HepG2 (cell line): ENCODE results near the gene RBCK1. TPM values are rescaled to one million over a fixed set of nuclear protein-coding genes. Genes with fewer than 3 reads are reported as not detected.

Experiments
- AGO2 ChIP-seq: fragments of 200-400 bp; formaldehyde crosslinking; optimal IDR thresholded peaks from 2 replicates; pipeline ENCODE3; 2017; ENCODE audit warnings: mild to moderate bottlenecking, low read depth, low read length, moderate library complexity
- CHD4 ChIP-seq: fragments of 200-600 bp; sonication (generic); IDR thresholded peaks from 2 replicates; pipeline ENCODE4 v1.7.0; 2017; ENCODE audit warnings: mild to moderate bottlenecking, low read length, borderline replicate concordance
- FOXC1 ChIP-seq: sonication (generic); formaldehyde crosslinking; IDR thresholded peaks from 2 replicates; pipeline ENCODE4 v1.8.0; 2022; ENCODE audit warnings: mild to moderate bottlenecking, missing genetic modification reagents, borderline replicate concordance
- GTF3A ChIP-seq: sonication (generic); formaldehyde crosslinking; conservative IDR thresholded peaks from 2 replicates; pipeline ENCODE4 v1.4.0; 2020; ENCODE audit warnings: mild to moderate bottlenecking, missing genetic modification reagents
- MIXL1 ChIP-seq: IDR thresholded peaks from 2 replicates; pipeline ENCODE4 v1.6.1; 2016
- MXD3 ChIP-seq: IDR thresholded peaks from 2 replicates; pipeline ENCODE4 v1.6.1; 2016; ENCODE audit warnings: mild to moderate bottlenecking, missing biosample characterization, missing genetic modification reagents
- POLR2G ChIP-seq: fragments of 200-400 bp; formaldehyde crosslinking; IDR thresholded peaks from 2 replicates; pipeline ENCODE4 v1.6.1; 2018; ENCODE audit warnings: mild to moderate bottlenecking, low read depth, low read length, moderate library complexity
- PPARG ChIP-seq: conservative IDR thresholded peaks from 2 replicates; pipeline ENCODE4 v1.6.1; 2016; ENCODE audit warnings: missing biosample characterization, missing genetic modification reagents
- SOX6 ChIP-seq, 2 experiments: fragments of 450-650 bp in 1 of 2; sonication (generic) in 1 of 2; formaldehyde crosslinking in 1 of 2; IDR thresholded peaks; 2 replicates each; pipeline versions ENCODE4 v1.4.0 to v1.6.1; 2017 to 2020; ENCODE audit warnings: antibody characterized with exemption in 1 of 2, mild to moderate bottlenecking in 1 of 2, missing genetic modification reagents in 1 of 2
- ZBTB25 ChIP-seq: IDR thresholded peaks from 2 replicates; pipeline ENCODE4 v1.6.1; 2018; ENCODE audit warnings: missing genetic modification reagents
- ZFP91 ChIP-seq: sonication (generic); formaldehyde crosslinking; IDR thresholded peaks from 2 replicates; pipeline ENCODE4 v1.9.0; 2022; ENCODE audit warnings: missing genetic modification reagents, mild to moderate bottlenecking, borderline replicate concordance
- ZKSCAN1 ChIP-seq: fragments of 150-350 bp; IDR thresholded peaks from 2 replicates; pipeline ENCODE4 v1.6.1; 2014; ENCODE audit warnings: low read length
- ZNF207 ChIP-seq: fragments of 450-650 bp; IDR thresholded peaks from 2 replicates; pipeline ENCODE4 v1.6.1; 2016; ENCODE audit warnings: antibody characterized with exemption, borderline replicate concordance
- ZNF276 ChIP-seq: sonication (generic); formaldehyde crosslinking; IDR thresholded peaks from 2 replicates; pipeline ENCODE4 v1.4.0; 2020; ENCODE audit warnings: mild to moderate bottlenecking, low read depth, missing genetic modification reagents
- ZNF280B ChIP-seq: sonication (generic); formaldehyde crosslinking; IDR thresholded peaks from 2 replicates; pipeline ENCODE4 v1.5.0; 2020; ENCODE audit warnings: missing genetic modification reagents, mild to moderate bottlenecking, borderline replicate concordance
- ZNF33B ChIP-seq: sonication (generic); formaldehyde crosslinking; IDR thresholded peaks from 2 replicates; pipeline ENCODE4 v1.5.1; 2020; ENCODE audit warnings: mild to moderate bottlenecking, missing genetic modification reagents
- polyA plus RNA-seq, 8 experiments: library from polyadenylated mRNA; depleted of rRNA in 3 of 8; stranded (reverse) in 7 of 8; unstranded in 1 of 8; fragments of >200 nt; fragmentation: Illumina TruSeq in 4 of 8; extraction: Trizol in 4 of 8; gene quantifications; 2 replicates each; pipeline versions ENCODE4 v1.2.1 to v1.2.3, GENCODE V29; 2011 to 2016; ENCODE audit warnings: low read depth in 4 of 8, missing spikeins in 1 of 8, mixed read lengths in 1 of 8; ENCODE audit not compliant: insufficient read depth in 1 of 8
- total RNA-seq, 5 experiments: library from RNA; depleted of rRNA; stranded (reverse); fragments of >200 nt; fragmentation: Illumina TruSeq; extraction: Trizol; gene quantifications; 2 replicates each; pipeline ENCODE4 v1.2.3, GENCODE V29; 2016; ENCODE audit warnings: low read depth in 1 of 5
- TF ChIP-seq, protein P1 (sequence below): sonication (generic); formaldehyde crosslinking; IDR thresholded peaks from 2 replicates; pipeline ENCODE4 v1.5.1; 2020; ENCODE audit warnings: missing genetic modification reagents, mild to moderate bottlenecking, borderline replicate concordance
- TF ChIP-seq, protein P2 (sequence below): sonication (generic); formaldehyde crosslinking; IDR thresholded peaks from 2 replicates; pipeline ENCODE4 v1.4.0; 2020; ENCODE audit warnings: mild to moderate bottlenecking, missing genetic modification reagents

Gene RBCK1
- total and polyA plus RNA-seq, 2 of the 13 experiments (the other 11 are each of a cell fraction or from before 2014, with no cell fraction given), result 149 to 215 TPM

DNA sequence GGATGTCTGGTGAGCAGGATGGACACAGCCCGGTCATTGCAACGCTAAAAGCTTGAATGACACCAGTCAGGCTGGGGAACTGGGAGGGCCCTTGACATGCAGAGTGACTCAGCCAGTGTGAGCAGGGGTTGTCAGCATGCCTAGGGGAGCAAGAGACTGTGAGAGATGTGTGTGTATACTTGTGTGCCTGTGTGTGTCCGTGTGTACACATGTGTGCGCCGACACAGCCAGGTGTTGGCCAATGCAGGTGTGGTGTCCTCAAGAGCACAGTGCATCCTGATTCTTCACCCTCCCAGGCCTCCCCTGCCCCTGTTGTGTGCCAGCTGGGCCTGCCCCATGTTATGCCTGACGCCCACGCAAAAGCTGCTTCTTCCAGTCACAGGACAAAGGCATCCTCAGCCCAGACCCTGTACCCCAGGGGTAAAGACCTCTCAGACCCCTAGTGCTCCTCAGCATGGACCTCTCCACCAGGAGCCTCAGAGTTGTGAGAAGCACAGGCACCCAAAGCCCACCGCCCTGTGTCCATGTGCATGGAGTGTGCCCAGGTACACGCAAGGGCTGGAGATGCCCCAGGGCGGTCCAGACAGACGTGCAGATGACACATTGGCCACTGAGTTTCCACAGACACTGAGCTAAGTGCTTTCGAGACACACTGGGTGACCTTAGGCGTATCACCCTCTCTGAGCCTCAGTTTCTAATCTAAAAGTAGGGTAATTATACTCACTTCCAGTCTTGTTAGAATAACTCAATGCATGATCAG is 44.6 kb upstream of the RBCK1 start (continued):
- no peak for TF ChIP-seq ZNF276 (CRISPR knock-in tag)
- TF ChIP-seq ZNF33B (CRISPR knock-in tag), result no peak
- no peak for TF ChIP-seq MXD3 (CRISPR knock-in tag)
- TF ChIP-seq CHD4, result no peak
- no peak for TF ChIP-seq ZBTB25 (CRISPR knock-in tag)
- TF ChIP-seq GTF3A (CRISPR knock-in tag), result no peak
- no peak for TF ChIP-seq ZKSCAN1
- peak; percentile 30; the same call in 1 of the 2 replicates for TF ChIP-seq POLR2G
- TF ChIP-seq AGO2, result no peak
- no peak for TF ChIP-seq PPARG
- peak; percentile 72; the same call in 1 of the 2 replicates for TF ChIP-seq ZNF280B
- TF ChIP-seq, protein P1, sequence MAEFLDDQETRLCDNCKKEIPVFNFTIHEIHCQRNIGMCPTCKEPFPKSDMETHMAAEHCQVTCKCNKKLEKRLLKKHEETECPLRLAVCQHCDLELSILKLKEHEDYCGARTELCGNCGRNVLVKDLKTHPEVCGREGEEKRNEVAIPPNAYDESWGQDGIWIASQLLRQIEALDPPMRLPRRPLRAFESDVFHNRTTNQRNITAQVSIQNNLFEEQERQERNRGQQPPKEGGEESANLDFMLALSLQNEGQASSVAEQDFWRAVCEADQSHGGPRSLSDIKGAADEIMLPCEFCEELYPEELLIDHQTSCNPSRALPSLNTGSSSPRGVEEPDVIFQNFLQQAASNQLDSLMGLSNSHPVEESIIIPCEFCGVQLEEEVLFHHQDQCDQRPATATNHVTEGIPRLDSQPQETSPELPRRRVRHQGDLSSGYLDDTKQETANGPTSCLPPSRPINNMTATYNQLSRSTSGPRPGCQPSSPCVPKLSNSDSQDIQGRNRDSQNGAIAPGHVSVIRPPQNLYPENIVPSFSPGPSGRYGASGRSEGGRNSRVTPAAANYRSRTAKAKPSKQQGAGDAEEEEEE (CRISPR knock-in tag), result no peak
- TF ChIP-seq, protein P2, sequence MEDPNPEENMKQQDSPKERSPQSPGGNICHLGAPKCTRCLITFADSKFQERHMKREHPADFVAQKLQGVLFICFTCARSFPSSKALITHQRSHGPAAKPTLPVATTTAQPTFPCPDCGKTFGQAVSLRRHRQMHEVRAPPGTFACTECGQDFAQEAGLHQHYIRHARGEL, result no peak
- 0 out of 2 replicates have a peak, but pooled peaks have one; percentile 13 for TF ChIP-seq ZFP91 (CRISPR knock-in tag)
- TF ChIP-seq SOX6 (IDR thresholded peaks at IDR 0.05), result no peak
- TF ChIP-seq SOX6 (CRISPR knock-in tag; IDR thresholded peaks at IDR 0.05), result no peak
- TF ChIP-seq FOXC1 (CRISPR knock-in tag), result no peak
- TF ChIP-seq MIXL1 (CRISPR knock-in tag), result no peak
- TF ChIP-seq ZNF207, result no peak
